ENCODE results near the gene TBC1D3I.
A peak's percentile ranks its signal among the peaks of the same experiment; 100 is the strongest.
"Not testable (repeated sequence)": the region's sequence is repeated elsewhere in the genome, so short reads cannot be mapped to it uniquely, and the experiment has no call there.

TBC1D3I gene

DNA sequence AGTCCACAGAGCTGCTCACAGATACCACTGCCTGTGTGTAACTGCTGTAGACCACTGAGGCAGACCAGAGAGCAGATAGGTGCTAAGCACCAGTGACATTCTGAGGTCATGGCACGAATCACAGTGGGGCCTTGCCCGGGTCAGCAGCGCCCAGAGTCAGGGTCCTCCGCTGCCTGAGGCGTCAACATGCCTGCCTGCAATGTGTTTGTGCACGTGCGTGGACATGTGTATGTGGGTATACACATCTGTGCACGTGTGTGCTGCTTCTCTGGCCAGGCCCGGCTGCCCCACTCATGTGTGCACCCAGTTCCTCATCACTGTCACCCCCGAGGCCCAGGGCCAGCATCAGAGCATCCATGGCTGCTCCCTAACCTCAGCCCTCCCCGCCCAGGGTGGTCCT is at the start of gene TBC1D3I:
Gene TBC1D3I, minus strand, starts transcription at position 101 of the 400 bp plus-strand sequence. CDS start 1,585 bp downstream, outside the sequence.
- DNase-seq (ENCODE audit: low spot score); in situ Hi-C loops (cut with MboI; ENCODE audit: low pct_unique_long_range_greater_than_20kb, low sequenced_read_pairs, unreplicated experiment): not testable (repeated sequence)

DNA sequence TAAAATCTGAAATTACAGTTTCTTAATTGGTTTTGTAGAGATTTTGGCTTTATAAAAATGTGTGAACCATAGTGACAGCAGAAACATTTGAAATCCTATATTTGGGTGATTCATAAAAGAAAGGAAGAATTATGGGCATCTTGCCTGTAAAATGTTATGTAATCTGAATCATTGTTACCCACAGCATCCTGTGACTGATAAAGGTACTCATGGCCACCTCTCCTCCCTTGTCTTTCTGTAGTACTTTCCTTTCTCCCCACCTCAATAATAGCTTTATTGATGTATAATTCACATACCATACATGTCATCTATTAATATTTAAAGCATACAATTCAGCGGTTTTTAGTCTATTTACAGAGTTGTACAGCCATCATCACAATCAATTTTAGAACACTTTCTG is 30.8 kb upstream of the TBC1D3I start:
- in situ Hi-C loops (cut with MboI; ENCODE audit: low pct_unique_long_range_greater_than_20kb, low sequenced_read_pairs, unreplicated experiment) = not testable (repeated sequence)

DNA sequence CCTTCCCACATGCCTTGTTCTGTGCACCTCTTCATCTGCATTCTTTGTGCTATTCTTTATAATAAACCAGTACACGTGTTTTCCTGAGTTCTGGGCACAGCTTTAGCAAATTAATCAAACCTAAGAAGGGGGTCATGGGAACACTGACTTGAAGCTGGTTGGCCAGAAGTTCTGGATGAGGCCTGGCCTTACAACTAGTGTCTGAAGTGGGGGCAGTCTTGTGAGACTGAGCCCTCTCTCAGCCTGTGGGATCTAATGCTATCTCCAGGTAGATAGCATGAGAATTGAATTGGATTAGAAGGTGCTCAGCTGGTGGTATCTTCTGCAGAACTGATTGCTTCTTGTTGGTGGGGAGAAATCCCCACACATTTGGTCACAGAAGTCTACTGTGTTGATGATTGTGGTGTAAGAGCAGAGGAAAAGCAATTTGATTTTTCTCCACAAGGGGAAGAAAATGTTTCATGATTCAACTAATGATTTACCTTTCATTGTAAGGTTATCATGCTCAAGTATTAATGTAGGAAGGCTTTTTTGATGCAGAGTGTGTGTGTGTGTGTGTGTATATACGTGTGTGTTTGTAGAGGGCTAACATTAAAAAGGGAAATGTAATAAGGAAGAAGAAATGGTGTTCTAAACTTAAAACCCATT is 25.7 kb upstream of the TBC1D3I start:
- in situ Hi-C loops (cut with MboI; ENCODE audit: low pct_unique_long_range_greater_than_20kb, low sequenced_read_pairs, unreplicated experiment); DNase-seq (ENCODE audit: low spot score): not testable (repeated sequence)

More for the DNA sequence above, 30.8 kb upstream of the TBC1D3I start:
- not testable (repeated sequence) for DNase-seq (ENCODE audit: low spot score)

DNA sequence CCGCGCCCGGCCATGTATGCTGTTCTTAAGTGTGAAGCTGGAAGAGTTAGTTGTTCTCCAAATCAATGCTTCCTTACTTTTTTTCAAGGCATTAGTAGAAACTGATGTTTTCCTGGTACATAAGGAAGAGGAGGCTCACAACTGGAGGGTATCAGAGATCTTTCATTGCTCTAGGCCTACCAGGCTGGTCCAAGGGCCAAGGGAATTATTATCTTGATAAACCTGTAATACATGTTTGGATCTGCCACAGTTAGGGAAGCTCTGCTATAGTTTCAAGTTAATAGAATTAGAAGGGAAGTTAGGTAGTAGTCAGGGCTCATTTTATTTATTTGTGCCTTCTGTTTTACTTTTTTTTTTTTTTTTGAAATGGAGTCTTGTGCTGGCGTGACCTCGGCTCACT is 19.8 kb upstream of the TBC1D3I start:
- DNase-seq (ENCODE audit: low spot score); in situ Hi-C loops (cut with MboI; ENCODE audit: low pct_unique_long_range_greater_than_20kb, low sequenced_read_pairs, unreplicated experiment): not testable (repeated sequence)

DNA sequence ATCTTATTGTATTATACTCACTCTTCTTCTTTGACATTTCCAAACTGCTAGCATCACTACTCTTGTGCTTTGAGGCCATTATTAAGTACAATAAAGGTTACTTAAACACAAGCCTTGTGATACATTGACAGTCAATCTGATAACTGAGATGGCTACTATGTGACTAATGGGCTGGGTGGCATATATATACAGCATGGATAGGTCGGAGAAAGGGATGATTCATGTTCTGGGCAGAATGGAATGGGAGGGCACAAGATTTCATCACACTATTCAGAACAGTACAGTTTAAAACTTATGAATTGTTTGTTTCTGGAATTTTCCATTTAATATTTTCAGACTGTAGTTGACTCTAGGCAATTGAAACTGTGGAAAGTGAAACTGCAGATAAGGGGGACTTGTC is 18.9 kb upstream of the TBC1D3I start:
- DNase-seq (ENCODE audit: low spot score); in situ Hi-C loops (cut with MboI; ENCODE audit: low pct_unique_long_range_greater_than_20kb, low sequenced_read_pairs, unreplicated experiment): not testable (repeated sequence)

DNA sequence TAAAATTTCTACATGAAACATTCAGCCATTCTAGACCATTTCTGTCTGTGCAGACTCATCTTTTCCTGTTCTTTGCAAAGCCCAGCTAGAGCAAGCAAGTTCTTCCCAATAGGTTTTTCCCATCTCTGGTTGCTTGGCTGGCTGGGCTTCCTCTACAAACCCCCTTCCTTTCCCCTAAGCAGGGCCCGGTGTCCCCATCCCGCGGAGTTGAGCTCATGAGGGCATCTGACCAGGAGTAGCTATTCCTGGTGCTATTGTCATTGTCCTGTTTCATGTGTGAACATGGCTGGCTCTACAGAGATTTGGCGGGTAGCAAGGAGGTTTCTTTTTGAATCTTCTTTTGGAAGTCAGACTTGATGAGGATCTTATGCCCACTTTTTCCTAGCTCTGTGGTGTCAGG is 22.3 kb downstream of the TBC1D3I start:
- DNase-seq (ENCODE audit: low spot score); in situ Hi-C loops (cut with MboI; ENCODE audit: low pct_unique_long_range_greater_than_20kb, low sequenced_read_pairs, unreplicated experiment): not testable (repeated sequence)

DNA sequence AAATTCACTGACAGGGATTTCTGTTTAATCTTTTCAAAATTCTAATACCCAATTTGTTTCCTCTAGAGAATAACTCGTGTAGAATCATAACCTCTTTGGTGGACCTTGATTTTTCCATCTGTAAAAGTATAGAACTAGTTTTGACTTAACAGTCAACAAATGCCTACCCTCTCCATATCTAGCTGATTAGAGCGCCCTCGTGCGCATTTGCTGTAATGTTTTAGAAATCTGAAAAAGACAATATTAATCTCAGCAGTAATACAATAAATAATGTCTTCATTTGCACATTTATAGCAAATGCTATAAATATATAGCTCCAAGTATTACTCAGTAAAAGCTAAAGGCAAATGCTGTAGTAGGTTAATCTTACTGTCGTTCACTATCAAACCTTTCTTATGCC is 34.7 kb downstream of the TBC1D3I start:
- DNase-seq (ENCODE audit: low spot score); in situ Hi-C loops (cut with MboI; ENCODE audit: low pct_unique_long_range_greater_than_20kb, low sequenced_read_pairs, unreplicated experiment): not testable (repeated sequence)
- TF ChIP-seq, protein P1, sequence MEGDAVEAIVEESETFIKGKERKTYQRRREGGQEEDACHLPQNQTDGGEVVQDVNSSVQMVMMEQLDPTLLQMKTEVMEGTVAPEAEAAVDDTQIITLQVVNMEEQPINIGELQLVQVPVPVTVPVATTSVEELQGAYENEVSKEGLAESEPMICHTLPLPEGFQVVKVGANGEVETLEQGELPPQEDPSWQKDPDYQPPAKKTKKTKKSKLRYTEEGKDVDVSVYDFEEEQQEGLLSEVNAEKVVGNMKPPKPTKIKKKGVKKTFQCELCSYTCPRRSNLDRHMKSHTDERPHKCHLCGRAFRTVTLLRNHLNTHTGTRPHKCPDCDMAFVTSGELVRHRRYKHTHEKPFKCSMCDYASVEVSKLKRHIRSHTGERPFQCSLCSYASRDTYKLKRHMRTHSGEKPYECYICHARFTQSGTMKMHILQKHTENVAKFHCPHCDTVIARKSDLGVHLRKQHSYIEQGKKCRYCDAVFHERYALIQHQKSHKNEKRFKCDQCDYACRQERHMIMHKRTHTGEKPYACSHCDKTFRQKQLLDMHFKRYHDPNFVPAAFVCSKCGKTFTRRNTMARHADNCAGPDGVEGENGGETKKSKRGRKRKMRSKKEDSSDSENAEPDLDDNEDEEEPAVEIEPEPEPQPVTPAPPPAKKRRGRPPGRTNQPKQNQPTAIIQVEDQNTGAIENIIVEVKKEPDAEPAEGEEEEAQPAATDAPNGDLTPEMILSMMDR (IDR thresholded peaks at IDR 0.05; ENCODE audit: extremely low read depth, insufficient read depth, missing control alignments) = peak; percentile 16

DNA sequence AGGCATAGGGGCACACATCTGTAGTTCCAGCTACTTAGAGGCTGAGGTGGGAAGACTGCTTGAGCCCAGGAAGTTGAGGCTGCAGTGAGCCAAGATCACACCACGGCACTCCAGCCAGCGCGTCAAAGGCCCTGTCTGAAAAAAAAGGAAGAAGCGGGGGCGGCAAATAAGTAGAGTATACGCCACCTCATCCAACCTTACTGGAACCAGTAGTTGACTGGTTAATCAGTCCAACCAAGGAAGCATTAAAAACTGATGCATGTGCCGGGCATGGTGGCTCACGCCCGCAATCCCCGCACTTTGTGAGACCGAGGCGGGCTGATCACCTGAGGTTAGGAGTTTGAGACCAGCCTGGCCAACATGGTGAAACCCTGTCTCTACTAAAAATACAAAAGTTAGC is 41.4 kb downstream of the TBC1D3I start:
- in situ Hi-C loops (cut with MboI; ENCODE audit: low pct_unique_long_range_greater_than_20kb, low sequenced_read_pairs, unreplicated experiment); DNase-seq (ENCODE audit: low spot score): not testable (repeated sequence)

DNA sequence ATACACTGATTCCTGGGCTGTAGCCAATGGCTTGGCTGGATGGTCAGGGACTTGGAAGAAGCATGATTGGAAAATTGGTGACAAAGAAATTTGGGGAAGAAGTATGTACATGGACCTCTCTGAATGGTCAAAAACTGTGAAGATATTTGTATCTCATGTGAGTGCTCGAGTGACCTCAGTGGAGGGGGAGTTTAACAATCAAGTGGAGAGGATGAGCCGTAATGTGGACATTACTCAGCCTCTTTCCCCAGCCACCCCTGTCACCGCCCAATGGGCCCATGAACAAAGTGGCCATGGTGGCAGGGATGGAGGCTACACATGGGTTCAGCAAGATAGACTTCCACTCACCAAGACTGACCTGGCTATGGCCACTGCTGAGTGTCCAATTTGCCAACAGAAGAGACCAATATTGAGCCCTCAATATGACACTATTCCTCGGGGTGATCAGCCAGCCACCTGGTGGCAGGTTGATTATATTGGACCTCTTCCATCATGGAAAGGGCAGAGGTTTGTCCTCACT is 42.7 kb downstream of the TBC1D3I start:
- in situ Hi-C loops (cut with MboI; ENCODE audit: low pct_unique_long_range_greater_than_20kb, low sequenced_read_pairs, unreplicated experiment); DNase-seq (ENCODE audit: low spot score): not testable (repeated sequence)

DNA sequence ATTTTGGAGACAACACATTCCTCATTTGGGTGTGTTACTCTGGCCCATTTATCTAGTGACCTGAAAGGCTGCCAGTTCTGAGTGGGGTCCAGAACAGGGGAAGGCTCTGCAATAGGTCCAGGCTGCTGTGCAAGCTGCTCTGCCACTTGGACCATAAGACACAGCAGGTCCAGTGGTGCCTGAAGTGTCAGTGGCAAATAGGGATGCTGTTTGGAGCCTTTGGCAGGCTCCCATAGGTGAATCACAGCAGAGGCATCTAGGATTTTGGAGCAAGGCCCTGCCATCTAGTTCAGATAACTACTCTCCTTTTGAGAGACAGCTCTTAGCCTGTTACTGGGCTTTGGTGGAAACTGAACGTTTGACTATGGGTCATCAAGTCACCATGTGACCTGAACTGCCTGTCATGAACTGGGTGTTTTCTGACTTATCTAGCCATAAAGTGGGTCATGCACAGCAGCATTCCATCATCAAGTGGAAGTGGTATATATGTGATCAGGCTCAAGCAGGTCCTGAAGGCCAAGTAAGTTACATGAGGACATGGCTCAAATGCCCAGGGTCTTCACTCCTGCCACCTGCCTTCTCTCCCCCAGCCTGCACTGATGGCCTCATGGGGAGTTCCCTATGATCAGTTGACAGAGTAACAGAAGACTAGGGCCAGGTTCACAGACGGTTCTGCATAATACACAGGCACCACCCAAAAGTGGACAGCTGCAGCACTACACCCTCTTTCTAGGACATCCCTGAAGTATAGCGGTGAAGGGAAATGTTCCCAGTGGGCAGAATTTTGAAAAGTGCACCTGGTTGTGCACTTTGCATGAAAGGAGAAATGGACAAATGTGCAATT is 43.4 kb downstream of the TBC1D3I start:
- DNase-seq (ENCODE audit: low spot score); in situ Hi-C loops (cut with MboI; ENCODE audit: low pct_unique_long_range_greater_than_20kb, low sequenced_read_pairs, unreplicated experiment): not testable (repeated sequence)

DNA sequence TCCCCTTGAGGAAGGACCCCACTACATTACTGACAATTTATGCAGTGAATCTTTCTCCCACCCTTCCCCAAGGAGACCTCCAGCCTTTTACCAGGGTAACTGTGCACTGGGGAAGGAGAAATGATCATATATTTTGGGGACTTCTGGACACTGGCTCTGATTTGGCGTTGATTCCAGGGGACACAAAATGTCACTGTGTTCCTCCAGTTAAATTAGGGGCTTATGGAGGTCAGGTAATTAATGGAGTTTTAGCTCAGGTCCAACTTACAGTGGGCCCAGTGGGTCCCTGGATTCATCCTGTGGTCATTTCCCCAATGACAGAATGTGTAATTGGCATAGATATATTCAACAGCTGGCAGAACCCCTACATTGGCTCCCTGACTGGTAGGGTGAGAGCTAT is 44.8 kb downstream of the TBC1D3I start:
- in situ Hi-C loops (cut with MboI; ENCODE audit: low pct_unique_long_range_greater_than_20kb, low sequenced_read_pairs, unreplicated experiment) = not testable (repeated sequence)

DNA sequence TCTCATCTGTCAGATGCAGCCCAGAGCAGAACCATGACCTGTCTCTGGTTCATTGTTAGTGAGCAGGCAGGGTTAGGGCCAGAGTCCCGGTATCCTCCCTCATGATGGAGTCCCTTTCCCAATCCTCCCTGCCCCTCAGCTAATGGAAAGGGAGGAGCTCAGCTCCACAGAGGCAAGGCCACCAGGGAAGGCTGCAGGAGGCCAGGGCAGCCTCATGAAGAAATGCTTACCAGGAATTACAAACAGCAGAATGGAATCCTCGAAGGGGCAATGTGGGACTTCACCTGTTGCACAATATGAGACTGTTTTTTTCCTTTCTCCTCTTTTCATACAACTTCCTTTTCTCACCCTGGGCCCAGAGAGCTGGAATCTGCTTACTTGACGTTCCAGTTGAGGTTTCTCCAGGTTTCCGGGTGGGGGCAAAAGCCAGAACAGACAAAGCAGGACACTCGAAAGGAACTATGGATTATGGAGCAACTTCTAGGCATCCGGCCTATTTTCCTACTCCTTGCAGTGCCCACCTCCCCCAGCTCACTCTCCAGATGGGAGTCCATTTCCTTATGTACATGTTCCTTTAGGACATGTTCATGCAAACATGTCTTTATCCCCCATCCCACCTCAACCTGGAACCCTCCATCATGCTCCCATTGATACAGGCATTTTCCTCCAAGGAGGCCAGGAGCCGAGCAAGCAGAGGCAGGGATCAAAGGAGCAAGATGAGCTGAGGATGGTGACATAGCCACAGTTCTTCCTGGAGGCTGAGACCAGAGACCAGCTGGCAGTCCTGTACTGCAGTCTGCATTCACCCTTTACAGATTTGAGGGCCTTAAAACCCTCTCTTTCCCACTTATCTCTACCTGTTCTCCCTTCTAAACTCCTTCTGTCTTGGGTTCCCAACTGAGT is 48.7 kb downstream of the TBC1D3I start:
- in situ Hi-C loops (cut with MboI; ENCODE audit: low pct_unique_long_range_greater_than_20kb, low sequenced_read_pairs, unreplicated experiment) = not testable (repeated sequence)

More for the DNA sequence above, 44.8 kb downstream of the TBC1D3I start:
- DNase-seq (ENCODE audit: low spot score) = not testable (repeated sequence)

More for the DNA sequence above, 48.7 kb downstream of the TBC1D3I start:
- DNase-seq (ENCODE audit: low spot score) = not testable (repeated sequence)
